ENCODE measurements around the gene SPDYE2. TPM values are rescaled to one million over a fixed set of nuclear protein-coding genes. Genes with fewer than 3 reads are reported as not detected.
"Not testable (repeated sequence)": the region's sequence is repeated elsewhere in the genome, so short reads cannot be mapped to it uniquely, and the experiment has no call there.

The SPDYE2 gene
- total RNA-seq, 2 experiments from 2014 or later: not detected

DNA sequence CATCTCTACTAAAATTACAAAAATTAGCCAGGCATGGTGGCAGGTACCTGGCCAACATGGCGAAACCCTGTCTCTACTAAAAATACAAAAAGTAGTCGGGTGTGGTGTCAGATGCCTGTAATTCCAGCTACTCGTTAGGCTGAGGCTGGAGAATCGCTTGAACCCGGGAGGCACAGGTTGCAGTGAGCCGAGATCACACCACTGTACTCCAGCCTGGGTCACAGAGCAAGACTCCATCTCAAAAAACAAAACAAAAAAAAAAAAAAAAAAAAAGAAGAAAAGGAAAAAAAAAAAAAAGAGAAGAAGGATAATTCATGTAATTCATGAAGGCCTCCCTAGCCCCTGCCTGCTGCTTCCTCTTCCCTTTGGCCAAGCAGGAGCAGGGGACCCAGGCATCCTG, 10.4 kb upstream of the SPDYE2 start:
- H3K4me3 ChIP-seq (ENCODE audit: low read depth, low read length, poor library complexity, severe bottlenecking); H3K9me3 ChIP-seq (ENCODE audit: low read length); BruUV-seq (replicated peaks); H3K79me2 ChIP-seq (ENCODE audit: insufficient read depth, low read depth, low read length); H3K4me2 ChIP-seq (ENCODE audit: low read length); CTCF ChIA-PET (ENCODE audit: unreplicated experiment); H2AFZ ChIP-seq (ENCODE audit: low read length); POLR2A ChIA-PET; intact Hi-C loops (cut with micrococcal nuclease; ENCODE audit: unreplicated experiment); H3K4me1 ChIP-seq (ENCODE audit: insufficient read depth, low read length, poor library complexity, severe bottlenecking); H4K20me1 ChIP-seq (ENCODE audit: insufficient read depth, low read length); H3K27ac ChIP-seq (ENCODE audit: low read depth, low read length, poor library complexity, severe bottlenecking); DNase-seq (ENCODE audit: low spot score); H3K36me3 ChIP-seq (ENCODE audit: insufficient read depth, low read length); H3K9me2 ChIP-seq (ENCODE audit: insufficient read depth, low read length): not testable (repeated sequence)

DNA sequence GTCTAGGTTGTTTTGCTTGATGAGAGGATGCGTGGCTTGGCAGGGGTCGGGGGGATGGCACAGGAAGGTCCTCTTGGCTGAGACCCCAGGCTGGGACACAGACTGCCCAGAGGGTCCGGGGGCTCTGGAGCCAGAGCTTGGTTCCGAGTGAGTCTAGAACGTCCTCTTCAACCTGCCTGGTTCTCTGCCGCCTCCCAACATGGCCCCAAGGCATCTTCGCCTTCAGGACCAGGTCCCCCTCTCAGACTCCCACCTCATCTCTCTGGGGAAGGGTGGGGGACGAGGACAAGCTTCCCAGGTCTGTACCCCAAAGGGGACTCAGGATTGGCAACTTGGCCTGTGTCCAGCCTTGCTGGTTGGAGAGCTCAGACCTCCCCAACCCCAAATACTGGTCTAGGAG, 8.9 kb upstream of the SPDYE2 start:
- CTCF ChIA-PET (ENCODE audit: unreplicated experiment); H3K9me3 ChIP-seq (ENCODE audit: low read length); DNase-seq (ENCODE audit: low spot score); H3K79me2 ChIP-seq (ENCODE audit: insufficient read depth, low read depth, low read length); H3K4me2 ChIP-seq (ENCODE audit: low read length); POLR2A ChIA-PET; H3K36me3 ChIP-seq (ENCODE audit: insufficient read depth, low read length); H3K9me2 ChIP-seq (ENCODE audit: insufficient read depth, low read length); BruUV-seq (replicated peaks); intact Hi-C loops (cut with micrococcal nuclease; ENCODE audit: unreplicated experiment); H2AFZ ChIP-seq (ENCODE audit: low read length); H3K4me3 ChIP-seq (ENCODE audit: low read depth, low read length, poor library complexity, severe bottlenecking); H3K4me1 ChIP-seq (ENCODE audit: insufficient read depth, low read length, poor library complexity, severe bottlenecking); H4K20me1 ChIP-seq (ENCODE audit: insufficient read depth, low read length); H3K27ac ChIP-seq (ENCODE audit: low read depth, low read length, poor library complexity, severe bottlenecking): not testable (repeated sequence)

DNA sequence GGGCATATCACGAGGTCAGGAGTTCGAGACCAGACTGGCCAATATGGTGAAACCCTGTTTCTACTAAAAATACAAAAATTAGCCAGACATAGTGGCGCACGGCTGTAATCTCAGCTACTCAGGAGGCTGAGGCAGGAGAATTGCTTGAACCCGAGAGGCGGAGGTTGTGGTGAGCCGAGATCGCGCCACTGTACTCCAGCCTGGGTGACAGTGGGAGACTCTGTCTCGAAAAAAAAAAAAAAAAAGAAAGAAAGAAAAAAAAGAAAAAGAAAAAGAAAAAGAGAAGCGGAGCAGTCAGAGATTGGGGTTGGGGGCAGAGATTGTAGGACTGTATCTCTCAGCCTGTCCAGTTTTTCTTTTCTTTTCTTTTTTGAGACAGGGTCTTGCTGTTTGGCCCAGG, 8.3 kb upstream of the SPDYE2 start:
- H3K27ac ChIP-seq (ENCODE audit: low read depth, low read length, poor library complexity, severe bottlenecking); H3K9me2 ChIP-seq (ENCODE audit: insufficient read depth, low read length); H3K79me2 ChIP-seq (ENCODE audit: insufficient read depth, low read depth, low read length); H3K4me1 ChIP-seq (ENCODE audit: insufficient read depth, low read length, poor library complexity, severe bottlenecking); intact Hi-C loops (cut with micrococcal nuclease; ENCODE audit: unreplicated experiment); CTCF ChIA-PET (ENCODE audit: unreplicated experiment); DNase-seq (ENCODE audit: low spot score); H3K36me3 ChIP-seq (ENCODE audit: insufficient read depth, low read length); H3K9me3 ChIP-seq (ENCODE audit: low read length); H3K4me2 ChIP-seq (ENCODE audit: low read length); H3K4me3 ChIP-seq (ENCODE audit: low read depth, low read length, poor library complexity, severe bottlenecking); POLR2A ChIA-PET; H4K20me1 ChIP-seq (ENCODE audit: insufficient read depth, low read length); BruUV-seq (replicated peaks); H2AFZ ChIP-seq (ENCODE audit: low read length): not testable (repeated sequence)

DNA sequence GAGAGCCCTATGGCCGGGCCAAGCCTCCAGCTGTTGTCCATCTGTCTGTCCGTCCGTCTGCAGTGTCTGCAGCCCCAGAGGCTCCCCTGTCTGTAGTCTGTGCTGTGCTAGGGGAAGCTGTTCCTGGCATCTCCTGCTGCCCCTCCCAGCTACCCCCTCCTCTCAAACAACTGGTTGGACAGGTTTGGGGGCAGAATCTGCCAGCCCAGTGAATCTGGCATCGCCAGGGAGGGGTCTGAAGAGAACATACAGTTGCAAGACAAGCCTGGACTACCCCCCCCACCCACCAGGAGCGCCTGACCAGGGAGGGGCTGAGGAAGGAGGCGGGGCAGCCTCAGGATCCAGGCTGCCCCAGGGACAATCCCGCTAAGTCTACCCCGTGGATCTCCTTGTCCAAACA, 7.4 kb upstream of the SPDYE2 start, which contains the start of gene UPK3BL2:
TSS of gene UPK3BL2 (minus strand) at position 101 of the 400 bp plus-strand sequence. CDS start at position 41, 60 bp downstream.
- DNase-seq (ENCODE audit: low spot score); H3K4me2 ChIP-seq (ENCODE audit: low read length); H4K20me1 ChIP-seq (ENCODE audit: insufficient read depth, low read length); H2AFZ ChIP-seq (ENCODE audit: low read length); intact Hi-C loops (cut with micrococcal nuclease; ENCODE audit: unreplicated experiment); H3K9me2 ChIP-seq (ENCODE audit: insufficient read depth, low read length); H3K9me3 ChIP-seq (ENCODE audit: low read length); H3K27ac ChIP-seq (ENCODE audit: low read depth, low read length, poor library complexity, severe bottlenecking); H3K79me2 ChIP-seq (ENCODE audit: insufficient read depth, low read depth, low read length); H3K36me3 ChIP-seq (ENCODE audit: insufficient read depth, low read length); BruUV-seq (replicated peaks); H3K4me3 ChIP-seq (ENCODE audit: low read depth, low read length, poor library complexity, severe bottlenecking); CTCF ChIA-PET (ENCODE audit: unreplicated experiment); POLR2A ChIA-PET; H3K4me1 ChIP-seq (ENCODE audit: insufficient read depth, low read length, poor library complexity, severe bottlenecking): not testable (repeated sequence)

DNA sequence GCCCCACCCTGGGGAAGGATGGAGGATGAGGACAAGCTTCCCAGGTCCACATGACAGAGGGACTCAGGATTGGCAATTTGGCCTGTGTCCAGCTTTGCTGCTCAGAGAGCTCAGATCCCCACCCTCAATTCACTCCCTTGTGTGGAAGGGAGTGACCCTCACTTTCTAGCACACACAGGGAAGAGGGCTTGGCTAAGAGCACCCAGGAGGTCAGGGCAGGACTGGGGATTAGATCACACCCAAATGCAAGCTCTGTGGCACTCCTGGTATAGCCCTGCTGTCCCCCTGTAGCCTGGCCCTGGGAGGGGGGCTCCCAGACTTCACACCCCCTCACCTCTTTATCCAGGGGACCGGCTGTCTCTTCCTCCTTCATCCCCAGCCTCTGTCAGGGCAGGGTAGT, 6.7 kb upstream of the SPDYE2 start:
- H3K36me3 ChIP-seq (ENCODE audit: insufficient read depth, low read length); H3K9me2 ChIP-seq (ENCODE audit: insufficient read depth, low read length); H3K9me3 ChIP-seq (ENCODE audit: low read length); H2AFZ ChIP-seq (ENCODE audit: low read length); BruUV-seq (replicated peaks); DNase-seq (ENCODE audit: low spot score); CTCF ChIA-PET (ENCODE audit: unreplicated experiment); H3K4me1 ChIP-seq (ENCODE audit: insufficient read depth, low read length, poor library complexity, severe bottlenecking); intact Hi-C loops (cut with micrococcal nuclease; ENCODE audit: unreplicated experiment); H3K27ac ChIP-seq (ENCODE audit: low read depth, low read length, poor library complexity, severe bottlenecking); H3K4me3 ChIP-seq (ENCODE audit: low read depth, low read length, poor library complexity, severe bottlenecking); POLR2A ChIA-PET; H4K20me1 ChIP-seq (ENCODE audit: insufficient read depth, low read length); H3K4me2 ChIP-seq (ENCODE audit: low read length); H3K79me2 ChIP-seq (ENCODE audit: insufficient read depth, low read depth, low read length): not testable (repeated sequence)

DNA sequence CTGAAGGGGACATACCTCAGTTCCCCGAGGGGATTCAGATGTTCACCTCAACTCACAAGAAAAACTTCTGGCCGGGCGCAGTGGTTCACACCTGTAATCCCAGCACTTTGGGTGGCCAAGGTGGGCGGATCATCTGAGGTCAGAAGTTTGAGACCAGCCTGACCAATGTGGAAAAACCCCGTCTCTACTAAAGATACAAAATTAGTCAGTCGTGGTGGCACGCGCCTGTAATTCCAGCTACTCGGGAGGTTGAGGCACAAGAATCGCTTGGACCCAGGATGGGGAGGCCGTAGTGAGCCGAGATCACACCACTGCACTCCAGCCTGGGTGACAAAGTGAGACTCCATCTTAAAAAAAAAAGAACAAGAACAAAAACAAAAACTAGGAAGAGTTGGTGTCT, 5.7 kb upstream of the SPDYE2 start:
- CTCF ChIA-PET (ENCODE audit: unreplicated experiment); DNase-seq (ENCODE audit: low spot score); H2AFZ ChIP-seq (ENCODE audit: low read length): not testable (repeated sequence)

DNA sequence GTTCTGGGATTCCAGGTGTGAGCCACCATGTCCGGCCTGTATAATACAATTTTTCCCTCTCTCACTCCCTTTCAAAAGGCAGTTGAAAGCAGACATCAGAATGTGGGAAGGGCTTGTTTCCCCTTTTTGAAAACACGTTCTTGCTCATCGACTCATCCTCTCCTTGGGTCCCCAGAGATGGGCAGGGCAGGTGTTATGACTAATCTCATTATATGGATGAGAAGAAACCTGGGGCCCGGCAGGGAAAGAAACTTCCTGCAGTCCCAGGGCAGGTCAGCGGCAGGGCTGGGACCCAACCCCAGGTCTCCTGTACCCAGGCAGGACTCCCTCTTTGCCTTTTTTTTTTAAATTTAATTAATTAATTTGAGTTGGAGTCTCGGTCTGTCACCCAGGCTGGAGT, 4.7 kb upstream of the SPDYE2 start:
- H3K4me3 ChIP-seq (ENCODE audit: low read depth, low read length, poor library complexity, severe bottlenecking); H3K4me2 ChIP-seq (ENCODE audit: low read length); POLR2A ChIA-PET; H2AFZ ChIP-seq (ENCODE audit: low read length); H3K9me3 ChIP-seq (ENCODE audit: low read length); H4K20me1 ChIP-seq (ENCODE audit: insufficient read depth, low read length); intact Hi-C loops (cut with micrococcal nuclease; ENCODE audit: unreplicated experiment); H3K36me3 ChIP-seq (ENCODE audit: insufficient read depth, low read length); H3K9me2 ChIP-seq (ENCODE audit: insufficient read depth, low read length); DNase-seq (ENCODE audit: low spot score); H3K79me2 ChIP-seq (ENCODE audit: insufficient read depth, low read depth, low read length); CTCF ChIA-PET (ENCODE audit: unreplicated experiment); H3K27ac ChIP-seq (ENCODE audit: low read depth, low read length, poor library complexity, severe bottlenecking); H3K4me1 ChIP-seq (ENCODE audit: insufficient read depth, low read length, poor library complexity, severe bottlenecking): not testable (repeated sequence)
- BruUV-seq (replicated peaks): TSS peak; percentile 46

More for the DNA sequence above, 5.7 kb upstream of the SPDYE2 start:
- H4K20me1 ChIP-seq (ENCODE audit: insufficient read depth, low read length); H3K9me3 ChIP-seq (ENCODE audit: low read length); H3K9me2 ChIP-seq (ENCODE audit: insufficient read depth, low read length); intact Hi-C loops (cut with micrococcal nuclease; ENCODE audit: unreplicated experiment); H3K4me3 ChIP-seq (ENCODE audit: low read depth, low read length, poor library complexity, severe bottlenecking); H3K36me3 ChIP-seq (ENCODE audit: insufficient read depth, low read length); POLR2A ChIA-PET; H3K79me2 ChIP-seq (ENCODE audit: insufficient read depth, low read depth, low read length); H3K4me2 ChIP-seq (ENCODE audit: low read length); H3K4me1 ChIP-seq (ENCODE audit: insufficient read depth, low read length, poor library complexity, severe bottlenecking); H3K27ac ChIP-seq (ENCODE audit: low read depth, low read length, poor library complexity, severe bottlenecking); BruUV-seq (replicated peaks): not testable (repeated sequence)
